Stimulated activated CD4-positive, alpha-beta T cell treated with anti-CD3 and anti-CD28 coated beads, Interleukin-2, amount 100 ng/mL, for 4 hours (primary cell): ENCODE data around the gene CIDEC.
"Not testable (repeated sequence)": the region's sequence is repeated elsewhere in the genome, so short reads cannot be mapped to it uniquely, and the experiment has no call there.

Experiments
- DNase-seq: peaks from one replicate; pipeline ENCODE4 v3.0.0-alpha.2; 2020; ENCODE audit warnings: low read depth

The CIDEC gene

DNA sequence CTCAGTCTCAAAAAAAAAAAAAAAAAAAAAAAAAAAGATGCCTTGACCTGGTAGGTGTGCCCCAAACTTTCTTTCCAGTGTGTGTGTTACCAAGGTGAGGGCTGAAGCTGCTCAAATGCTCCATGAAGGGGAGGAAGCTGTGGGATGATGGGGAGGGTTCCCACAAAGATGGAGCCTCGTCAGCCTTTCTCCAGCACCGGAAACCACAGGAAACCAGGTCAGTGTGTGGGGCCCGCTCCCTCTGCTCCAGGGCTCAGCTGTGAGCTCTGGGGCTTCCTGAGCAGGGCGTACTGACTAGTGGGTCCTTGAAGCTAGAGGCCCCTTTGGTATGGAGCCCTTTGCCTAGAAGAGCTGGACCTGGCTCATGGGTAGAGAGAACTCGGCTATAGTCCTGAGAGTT, 21.9 kb upstream of the CIDEC start:
- DNase-seq = no peak

DNA sequence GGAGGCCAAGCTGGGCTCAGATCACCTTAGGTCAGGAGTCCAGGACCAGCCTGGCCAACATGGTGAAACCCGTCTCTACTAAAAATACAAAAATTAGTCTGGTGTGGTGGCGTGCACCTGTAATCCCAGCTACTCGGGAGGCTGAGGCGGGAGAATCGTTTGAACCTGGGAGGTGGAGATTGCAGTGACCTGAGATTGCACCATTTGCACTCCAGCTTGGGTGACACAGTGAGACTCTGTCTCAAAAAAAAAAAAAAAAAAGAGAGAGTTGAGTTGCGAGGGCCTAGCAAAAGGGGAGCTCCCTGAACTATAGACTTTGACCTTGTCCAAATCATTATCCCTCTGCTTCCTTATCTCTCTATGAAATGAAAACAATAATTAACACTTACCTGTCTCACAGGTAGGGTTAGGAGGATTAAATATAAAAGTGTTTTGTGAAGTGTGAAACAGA, 20.9 kb upstream of the CIDEC start:
- not testable (repeated sequence) for DNase-seq

- no peak for DNase-seq
Measured at GRCh38 chr3:9899289-9899791, 19.3 kb upstream of the CIDEC start.

DNA sequence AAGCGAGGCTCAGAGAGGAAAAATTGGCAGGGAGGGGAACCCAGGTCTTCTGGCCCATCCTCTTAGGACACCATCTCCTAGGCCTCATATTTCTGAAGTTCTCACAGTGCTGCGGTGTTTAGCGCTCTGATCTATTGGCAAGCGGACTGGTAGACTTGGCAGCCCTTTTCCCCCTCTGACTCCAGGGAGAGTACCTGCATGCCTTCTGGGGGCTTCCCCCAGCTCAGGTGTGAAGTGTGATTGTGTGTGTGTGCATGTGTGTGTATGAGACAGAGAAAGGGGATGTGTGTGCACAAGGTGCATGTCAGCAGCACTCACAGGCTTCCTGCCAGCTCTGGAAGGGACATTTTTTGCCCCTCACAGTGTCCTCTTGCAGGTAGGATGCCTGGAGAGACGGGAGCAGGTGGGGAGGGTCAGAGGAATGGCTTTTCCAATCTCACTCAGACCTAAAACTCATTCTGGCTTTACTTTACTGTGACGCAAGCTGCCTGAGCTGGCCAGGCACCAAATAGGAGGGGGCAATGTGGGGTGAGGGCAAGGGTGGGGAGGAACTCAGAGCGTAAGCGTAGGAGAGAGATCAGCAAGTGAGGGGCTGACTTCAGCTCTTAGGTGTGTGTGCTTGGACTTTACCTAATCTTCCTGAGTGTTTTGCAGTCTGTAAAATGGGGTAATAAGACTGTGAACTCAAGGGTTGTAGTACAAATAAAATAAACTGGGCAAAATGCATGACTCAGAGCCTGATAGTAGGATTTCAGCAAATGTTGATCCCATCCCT, 18.6 kb upstream of the CIDEC start:
- no peak for DNase-seq

DNA sequence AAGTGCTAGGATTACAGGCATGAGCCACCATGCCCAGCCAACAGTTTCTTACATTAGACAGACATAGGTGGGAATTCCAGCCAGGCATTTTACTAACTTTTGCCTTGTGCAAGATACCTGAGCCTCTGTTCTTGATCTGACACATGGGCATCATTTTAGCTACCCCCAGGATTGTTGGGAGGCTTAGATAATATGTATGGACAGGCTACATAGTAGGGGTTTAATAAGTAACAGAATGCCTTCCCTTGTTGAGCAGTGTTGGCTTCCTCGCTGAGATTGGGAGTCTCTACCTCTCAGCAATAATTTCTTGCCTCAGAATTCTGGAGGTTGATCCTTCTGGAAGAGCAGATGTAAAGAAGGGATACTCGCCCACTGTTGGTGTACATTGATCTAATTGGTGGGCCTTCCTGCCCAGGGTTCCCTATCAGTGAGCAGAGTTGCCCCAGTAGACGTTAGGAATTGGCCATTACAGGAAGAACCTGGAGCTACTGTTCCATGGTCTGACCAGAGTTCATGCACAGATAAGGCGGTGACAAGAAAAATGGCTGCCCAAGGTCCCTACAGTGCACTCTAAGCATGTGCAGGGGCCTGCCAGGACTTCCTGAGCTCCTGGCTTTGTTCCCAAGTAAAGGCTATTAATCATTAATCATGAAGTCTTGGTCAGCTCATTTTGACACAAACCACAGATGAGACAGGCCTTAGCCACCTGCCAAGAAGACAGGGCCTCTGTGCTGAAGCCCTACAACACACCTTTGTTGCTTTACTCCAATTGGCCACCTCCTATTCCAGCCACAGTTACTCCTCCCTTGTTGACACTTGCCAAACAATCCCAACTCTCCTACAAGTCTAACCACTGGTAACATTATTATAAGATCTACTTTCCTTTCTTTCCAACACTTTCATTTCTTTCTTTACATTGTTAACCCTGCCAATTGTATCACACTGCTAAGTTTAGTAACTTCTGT, 17.6 kb upstream of the CIDEC start:
- no peak for DNase-seq

DNA sequence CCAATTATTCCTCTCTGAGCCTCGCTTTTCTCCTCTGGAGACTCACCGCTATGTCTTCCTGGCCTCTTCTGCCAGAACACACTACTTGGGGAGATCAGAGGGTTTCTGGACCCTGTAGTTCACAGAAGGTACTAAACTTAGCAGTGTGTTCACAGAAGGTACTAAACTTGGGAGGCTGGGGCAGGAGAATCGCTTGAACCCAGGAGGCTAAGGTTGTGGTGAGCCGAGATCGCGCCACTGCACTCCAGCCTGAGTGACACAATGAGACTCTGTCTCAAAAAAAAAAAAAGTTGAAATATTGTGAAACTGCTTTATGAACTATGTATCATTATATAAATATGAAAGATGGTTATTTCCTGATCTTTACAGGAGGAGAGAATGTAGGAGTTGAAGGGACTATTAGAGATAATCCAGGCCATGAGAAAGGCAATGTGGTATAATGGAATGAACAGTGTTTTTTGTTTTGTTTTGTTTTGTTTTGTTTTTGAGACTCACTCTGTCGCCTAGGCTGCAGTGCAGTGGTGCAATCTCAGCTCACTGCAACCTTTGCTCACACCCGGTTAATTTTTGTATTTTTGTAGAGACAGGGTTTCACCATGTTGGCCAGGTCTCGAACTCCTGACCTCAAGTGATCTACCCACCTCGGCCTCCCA, 16.8 kb upstream of the CIDEC start:
- DNase-seq = not testable (repeated sequence)

DNA sequence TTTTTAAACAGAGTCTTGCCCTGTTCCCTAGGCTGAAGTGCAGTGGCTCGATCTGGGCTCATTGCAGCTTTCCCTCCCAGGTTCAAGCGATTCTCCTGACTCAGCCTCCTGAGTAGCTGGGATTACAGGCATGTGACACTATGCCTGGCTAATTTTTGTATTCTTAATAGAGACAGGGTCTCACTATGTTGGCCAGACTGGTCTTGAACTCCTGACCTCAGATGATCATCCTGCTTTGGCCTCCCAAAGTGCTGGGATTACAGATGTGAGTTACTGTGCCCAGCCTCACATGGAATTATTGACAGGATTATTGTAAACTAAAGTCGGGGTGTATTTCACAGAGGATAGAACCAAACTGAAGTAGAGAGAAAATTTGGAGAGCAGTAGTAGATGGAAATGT, 15.7 kb upstream of the CIDEC start:
- not testable (repeated sequence) for DNase-seq

DNA sequence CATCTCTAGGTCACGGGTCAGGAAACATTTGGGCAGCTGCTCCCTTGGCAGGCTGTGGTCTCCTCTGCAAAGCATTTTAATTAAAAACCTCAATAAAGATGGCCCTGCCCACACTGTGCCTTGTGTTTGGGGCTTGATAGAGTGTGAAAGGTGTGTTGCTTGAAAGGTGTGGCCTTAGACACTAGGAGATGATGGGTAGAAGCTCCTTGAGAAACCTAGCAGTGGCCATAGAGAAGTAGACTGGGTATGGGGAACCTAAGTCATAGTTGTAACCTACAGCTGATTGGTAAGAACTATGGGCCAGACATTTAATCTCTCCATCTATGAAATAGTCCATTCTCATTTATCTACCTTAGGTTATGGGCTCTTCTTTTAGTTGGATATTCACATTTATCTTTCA, 13.7 kb upstream of the CIDEC start:
- no peak for DNase-seq

GRCh38 chr3:9891072-9891622, 11.1 kb upstream of the CIDEC start:
- no peak for DNase-seq

DNA sequence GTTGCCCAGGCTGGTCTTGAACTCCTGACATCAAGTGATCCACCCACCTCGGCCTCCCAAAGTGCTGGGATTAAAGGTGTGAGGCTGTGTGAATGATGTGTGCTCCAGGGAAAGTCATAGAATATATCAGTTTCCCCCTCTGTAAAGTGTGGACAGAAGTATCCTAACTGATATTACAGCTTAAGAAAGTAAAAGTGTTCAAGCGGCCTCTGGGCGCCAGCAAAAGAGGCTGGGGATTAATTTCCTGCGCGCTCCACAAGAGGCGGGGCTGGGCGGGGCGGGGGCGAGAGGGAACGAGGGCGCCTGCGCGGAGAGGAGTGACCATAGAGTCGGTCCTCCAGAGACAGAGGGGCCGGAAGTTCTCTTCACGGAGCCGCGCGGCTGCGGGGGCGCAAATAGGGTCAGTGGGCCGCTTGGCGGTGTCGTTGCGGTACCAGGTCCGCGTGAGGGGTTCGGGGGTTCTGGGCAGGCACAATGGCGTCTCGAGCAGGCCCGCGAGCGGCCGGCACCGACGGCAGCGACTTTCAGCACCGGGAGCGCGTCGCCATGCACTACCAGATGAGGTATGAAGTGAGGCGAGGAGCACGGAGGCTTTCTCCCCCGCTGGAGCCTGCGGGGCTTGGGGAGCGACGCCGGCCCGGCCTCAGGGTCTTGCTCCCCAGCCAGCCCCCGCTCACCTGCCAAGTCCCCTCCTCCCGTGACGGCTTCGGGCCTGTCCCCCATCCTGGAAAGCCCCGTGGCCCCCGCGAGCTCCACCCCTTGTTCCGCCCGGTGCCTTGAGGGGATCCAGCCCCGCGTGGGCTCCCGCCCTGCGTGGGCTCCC, 10.4 kb upstream of the CIDEC start, which contains the start of gene JAGN1:
Gene JAGN1, plus strand, starts transcription at position 362 of the 823 bp plus-strand sequence. Its CDS starts 113 bp downstream, at position 475.
- DNase-seq = peak; percentile 92

DNA sequence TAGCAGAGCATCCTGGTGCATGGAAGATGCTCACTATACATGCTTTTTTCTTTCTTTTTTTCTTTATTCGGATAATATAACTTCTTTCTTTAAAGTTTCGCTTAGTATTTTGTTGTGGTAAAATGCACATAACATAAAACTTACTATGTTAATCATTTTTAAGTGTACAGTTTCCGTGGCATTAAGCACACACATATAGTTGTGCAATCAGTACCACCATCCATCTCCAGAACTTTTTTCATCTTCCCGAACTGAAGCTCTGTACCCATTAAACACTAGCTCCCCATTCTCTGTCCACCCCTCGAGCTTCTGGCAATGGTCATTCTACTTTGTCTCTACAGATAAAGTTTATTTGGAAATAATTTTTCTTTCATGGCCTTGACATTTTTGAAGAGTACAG, 9.4 kb upstream of the CIDEC start:
- DNase-seq = no peak

- no peak for DNase-seq
Measured at GRCh38 chr3:9888540-9888939, 8.5 kb upstream of the CIDEC start.

GRCh38 chr3:9887480-9887879, 7.4 kb upstream of the CIDEC start:
- no peak for DNase-seq

DNA sequence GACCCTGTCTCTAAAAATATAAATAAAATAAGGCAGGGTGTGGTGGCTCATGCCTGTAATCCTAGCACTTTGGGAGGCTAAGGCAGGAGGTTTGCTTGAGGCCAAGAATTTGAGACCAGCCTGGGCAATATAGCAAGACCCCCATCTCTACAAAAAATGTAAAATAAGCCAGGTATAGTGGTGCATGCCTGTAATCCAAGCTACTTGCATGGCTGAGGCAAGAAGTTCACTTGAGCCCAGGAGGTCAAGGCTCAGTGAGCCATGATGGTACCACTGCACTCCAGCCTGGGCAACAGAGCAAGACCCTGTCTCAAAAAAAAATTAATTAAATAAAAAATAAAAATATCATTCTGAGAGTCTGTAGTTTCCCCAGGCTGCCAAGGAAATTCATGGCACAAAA, 6.3 kb upstream of the CIDEC start:
- DNase-seq = no peak

- no peak for DNase-seq
Measured at GRCh38 chr3:9884555-9885165, 4.6 kb upstream of the CIDEC start.

DNA sequence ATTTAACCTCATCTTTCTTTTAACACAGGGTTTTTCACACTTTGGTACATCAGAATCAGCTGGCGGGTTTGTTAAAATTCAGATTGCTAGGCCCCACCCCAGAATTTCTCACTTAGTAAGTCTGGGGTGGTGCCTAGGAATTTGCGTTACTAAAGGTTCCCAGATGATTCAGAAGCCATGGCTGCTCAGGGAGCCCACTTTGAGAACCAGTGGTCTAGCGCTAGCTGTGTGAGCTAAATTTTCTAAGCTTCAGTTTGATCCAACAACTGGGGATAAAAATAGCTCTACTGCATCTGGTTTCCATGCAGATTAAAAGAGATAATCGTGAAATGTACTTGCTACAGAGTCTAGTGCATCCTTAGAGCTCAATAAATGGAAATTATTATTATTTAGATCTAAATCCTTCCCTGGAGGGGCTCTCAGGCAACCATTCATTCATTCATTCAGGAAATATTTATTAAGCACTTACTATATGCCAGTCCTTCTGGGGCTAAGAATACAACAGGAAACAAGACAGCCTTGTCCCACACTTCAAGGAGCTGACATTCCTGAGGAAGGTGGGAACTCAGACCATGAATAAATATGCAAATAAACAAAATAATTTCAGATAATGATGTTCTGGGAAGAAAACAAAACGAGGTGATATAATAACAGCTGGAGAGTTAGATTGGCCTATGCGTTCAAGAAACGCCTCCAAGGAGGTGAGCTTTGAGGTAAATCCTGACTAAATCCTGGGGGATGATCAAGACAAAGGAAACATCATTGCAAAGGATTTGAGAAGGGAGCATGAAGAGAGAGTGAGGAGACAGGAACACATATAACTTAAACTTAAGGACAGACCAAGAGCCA, 3.9 kb upstream of the CIDEC start:
- DNase-seq = no peak

DNA sequence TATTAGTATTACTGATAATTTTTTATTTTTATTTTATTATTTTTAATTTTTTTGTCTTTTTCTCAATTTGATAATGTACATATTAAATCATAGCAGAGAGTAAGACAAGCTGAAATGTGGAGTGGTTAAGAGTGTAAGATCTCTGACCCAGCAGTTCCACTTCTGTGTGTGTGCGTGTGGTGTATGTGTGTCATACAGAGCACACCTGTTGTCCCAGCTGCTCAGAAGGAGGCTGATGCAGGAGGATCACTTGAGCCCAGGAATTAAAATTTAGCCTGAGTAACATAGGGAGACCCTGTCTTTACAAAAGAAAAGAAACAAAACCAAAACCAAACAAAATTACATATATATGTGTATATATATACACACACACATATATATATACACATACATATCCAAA, 1.4 kb upstream of the CIDEC start:
- no peak for DNase-seq

DNA sequence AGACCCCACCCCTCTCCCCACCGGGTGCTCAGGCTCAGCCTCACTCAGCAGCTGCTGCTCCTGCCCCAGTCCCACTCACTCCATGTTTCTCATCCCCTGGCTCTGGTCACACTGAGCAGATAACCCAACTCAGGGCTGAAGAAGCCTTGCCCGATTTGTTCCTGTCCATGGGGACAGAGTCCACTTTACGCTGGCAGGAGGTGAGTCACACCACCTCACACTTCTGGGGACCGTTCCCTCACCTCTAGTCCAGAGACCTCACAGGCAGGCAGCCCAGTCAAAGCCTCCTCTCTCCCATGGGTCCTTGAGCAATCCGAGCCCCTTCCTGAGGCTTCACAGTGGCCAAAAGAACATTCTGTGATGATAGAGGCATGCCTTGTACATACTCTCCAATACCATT, 1.4 kb downstream of the CIDEC start:
- no peak for DNase-seq

DNA sequence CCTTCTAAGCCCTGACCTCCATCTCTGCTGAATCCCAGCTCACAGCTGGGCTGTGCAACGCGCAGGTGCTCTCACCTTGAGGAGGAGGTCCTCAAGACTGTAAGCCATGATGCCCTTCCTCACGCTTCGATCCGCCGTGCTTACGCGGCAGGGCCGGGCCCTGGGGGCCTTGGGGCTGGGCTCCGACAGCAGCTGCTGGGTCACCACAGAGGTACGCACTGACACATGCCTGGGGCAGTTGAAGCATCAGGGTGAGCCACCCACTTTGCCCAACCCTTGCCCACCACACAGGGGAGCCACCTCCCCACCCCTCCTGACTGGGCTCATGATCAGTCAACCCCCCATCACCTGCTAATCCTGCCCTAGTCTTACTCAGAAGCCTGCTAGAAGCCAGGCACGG, 3.1 kb downstream of the CIDEC start:
- DNase-seq = no peak

DNA sequence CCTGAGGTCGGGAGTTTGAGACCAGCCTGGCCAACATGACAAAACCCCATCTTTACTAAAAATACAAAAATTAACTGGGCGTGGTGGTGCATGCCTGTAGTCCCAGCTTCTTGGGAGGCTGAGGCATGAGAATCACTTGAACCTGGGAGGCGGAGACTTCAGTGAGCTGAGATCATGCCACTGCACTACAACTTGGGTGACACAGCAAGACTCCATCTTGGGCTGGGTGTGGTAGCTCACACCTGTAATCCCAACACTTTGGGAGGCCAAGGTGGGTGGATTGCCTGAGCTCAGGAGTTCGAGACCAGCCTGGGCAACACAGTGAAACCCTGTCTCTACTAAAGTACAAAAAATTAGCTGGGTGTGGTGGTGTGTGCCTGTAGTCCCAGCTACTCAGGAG, 3.8 kb downstream of the CIDEC start:
- DNase-seq = not testable (repeated sequence)
